Measurements from ENCODE around the gene ROCK2. TPM values are rescaled to one million over a fixed set of nuclear protein-coding genes. Genes with fewer than 3 reads are reported as not detected.
A peak's percentile ranks its signal among the peaks of the same experiment; 100 is the strongest.
"Not testable (repeated sequence)": the region's sequence is repeated elsewhere in the genome, so short reads cannot be mapped to it uniquely, and the experiment has no call there.

The ROCK2 gene
- polyA plus RNA-seq, 5 donors = 33.1 to 65.9 (median 58.7) TPM

GRCh38 chr2:11187083-11187619, 157.3 kb downstream of the ROCK2 start:
- DNase-seq = no peak

DNA sequence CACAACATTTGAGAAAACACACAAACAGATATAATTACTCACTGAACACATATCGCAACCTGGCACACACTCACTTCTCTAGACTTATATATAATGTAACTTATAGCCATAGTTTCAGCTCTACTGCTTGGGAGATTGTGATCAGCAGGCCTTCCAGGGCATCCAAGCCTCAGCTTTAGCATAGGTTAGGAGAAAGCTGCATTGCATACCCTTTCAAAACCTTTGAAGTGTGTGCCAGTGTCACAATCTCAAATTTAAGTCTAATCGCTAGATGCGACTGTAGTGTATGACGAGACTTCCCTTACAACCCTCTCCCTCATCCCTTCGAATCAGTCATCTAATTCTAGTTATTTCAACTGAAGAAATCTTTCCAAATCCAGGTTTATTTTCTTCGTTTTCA, 158.3 kb downstream of the ROCK2 start:
- no peak for DNase-seq

- DNase-seq = no peak
Measured at GRCh38 chr2:11182951-11183350, 161.5 kb downstream of the ROCK2 start.

DNA sequence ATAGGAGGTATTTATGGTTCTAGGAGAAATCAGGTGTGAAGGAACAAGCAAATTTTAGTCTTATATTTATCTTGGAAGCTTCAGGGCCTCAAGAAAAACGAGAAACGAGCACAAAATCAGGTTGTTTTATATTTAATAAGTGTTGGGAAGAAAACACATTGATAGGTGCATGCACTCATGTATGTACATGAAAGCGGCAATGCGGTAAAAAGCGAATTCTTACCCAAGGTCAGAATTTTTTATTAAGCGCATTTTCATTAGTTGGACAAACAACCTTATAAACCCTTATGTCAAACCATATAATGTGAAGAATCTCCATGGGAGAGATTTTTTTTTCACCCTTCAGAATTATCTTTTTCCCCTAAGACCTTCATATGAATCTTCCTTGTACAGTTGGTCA, 163.8 kb downstream of the ROCK2 start:
- no peak for DNase-seq

GRCh38 chr2:11179899-11180298, 164.5 kb downstream of the ROCK2 start:
- DNase-seq = no peak

GRCh38 chr2:11179196-11179595, 165.2 kb downstream of the ROCK2 start:
- DNase-seq = no peak

DNA sequence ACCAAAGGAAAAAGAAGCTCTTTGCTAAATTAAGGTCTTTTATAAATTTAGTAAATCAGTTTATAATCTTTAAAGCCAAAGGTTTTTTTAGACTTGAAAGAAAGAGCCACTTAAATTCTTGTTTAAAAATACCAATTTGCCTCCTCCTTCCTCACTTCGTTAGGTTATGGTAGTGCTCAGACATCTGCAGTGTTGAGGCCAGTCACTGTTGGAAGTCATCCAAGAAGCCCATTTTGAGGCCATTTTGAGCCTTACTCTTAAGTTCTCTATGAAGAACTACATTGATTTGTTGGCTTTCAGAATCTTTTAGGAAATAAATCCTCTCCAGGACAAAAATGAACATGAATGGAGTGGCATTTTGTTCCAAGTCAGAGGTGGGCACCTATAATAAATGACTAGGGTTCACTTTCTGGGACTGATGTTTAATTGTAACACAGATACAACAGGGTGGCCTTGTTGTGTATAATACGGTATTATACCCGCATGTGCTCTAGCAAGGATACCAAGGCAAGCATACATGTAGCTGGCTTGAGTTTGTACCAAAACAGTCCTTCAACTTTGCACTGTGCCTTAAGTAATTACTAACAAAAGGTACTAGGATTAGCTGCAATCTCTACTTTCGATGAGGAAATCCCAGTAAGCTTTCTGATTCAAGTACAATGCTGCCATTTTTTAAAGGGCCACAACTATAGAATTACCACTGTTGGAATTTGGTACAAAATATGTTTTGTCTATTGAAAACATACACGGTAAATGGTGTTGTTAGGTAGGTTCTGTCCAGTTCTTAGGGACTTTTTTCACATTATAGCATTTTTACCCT, 166.4 kb downstream of the ROCK2 start:
- peak in 1 of 2 donors; percentile 18 for DNase-seq

GRCh38 chr2:11175293-11175795, 169.1 kb downstream of the ROCK2 start:
- DNase-seq = no peak

- no peak for DNase-seq
Measured at GRCh38 chr2:11174222-11174621, 170.2 kb downstream of the ROCK2 start.

- no peak for DNase-seq
Measured at GRCh38 chr2:11169333-11169732, 175.1 kb downstream of the ROCK2 start.

GRCh38 chr2:11168488-11168887, 175.9 kb downstream of the ROCK2 start:
- no peak for DNase-seq

DNA sequence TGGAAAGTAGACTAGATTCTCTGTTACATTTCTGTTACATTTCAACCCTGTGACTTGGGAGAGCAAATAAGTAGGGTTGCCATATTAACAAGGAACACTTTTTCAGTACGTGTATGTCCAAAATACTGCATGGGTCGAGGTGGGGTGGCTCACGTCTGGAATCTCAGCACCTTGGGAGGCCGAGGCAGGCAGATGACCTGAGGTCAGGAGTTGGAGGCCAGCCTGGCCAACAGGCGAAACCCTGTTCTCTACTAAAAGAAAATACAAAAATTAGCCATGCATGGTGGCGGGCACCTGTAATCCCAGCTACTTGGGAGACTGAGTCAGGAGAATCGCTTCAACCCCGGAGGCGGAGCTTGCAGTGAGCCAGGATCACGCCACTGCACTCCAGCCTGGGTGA, 178.0 kb downstream of the ROCK2 start:
- no peak for DNase-seq

DNA sequence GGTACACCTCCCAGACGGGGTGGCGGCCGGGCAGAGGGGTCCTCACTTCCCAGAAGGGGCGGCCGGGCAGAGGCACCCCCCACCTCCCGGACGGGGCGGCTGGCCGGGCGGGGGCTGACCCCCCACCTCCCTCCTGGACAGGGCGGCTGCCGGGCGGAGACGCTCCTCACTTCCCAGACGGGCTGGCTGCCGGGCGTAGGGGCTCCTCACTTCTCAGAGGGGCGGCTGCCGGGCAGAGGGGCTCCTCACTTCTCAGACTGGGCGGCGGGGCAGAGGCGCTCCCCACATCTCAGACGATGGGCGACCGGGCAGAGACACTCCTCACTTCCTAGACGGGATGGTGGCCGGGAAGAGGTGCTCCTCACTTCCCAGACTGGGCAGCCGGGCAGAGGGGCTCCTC, 179.4 kb downstream of the ROCK2 start:
- not testable (repeated sequence) for DNase-seq

DNA sequence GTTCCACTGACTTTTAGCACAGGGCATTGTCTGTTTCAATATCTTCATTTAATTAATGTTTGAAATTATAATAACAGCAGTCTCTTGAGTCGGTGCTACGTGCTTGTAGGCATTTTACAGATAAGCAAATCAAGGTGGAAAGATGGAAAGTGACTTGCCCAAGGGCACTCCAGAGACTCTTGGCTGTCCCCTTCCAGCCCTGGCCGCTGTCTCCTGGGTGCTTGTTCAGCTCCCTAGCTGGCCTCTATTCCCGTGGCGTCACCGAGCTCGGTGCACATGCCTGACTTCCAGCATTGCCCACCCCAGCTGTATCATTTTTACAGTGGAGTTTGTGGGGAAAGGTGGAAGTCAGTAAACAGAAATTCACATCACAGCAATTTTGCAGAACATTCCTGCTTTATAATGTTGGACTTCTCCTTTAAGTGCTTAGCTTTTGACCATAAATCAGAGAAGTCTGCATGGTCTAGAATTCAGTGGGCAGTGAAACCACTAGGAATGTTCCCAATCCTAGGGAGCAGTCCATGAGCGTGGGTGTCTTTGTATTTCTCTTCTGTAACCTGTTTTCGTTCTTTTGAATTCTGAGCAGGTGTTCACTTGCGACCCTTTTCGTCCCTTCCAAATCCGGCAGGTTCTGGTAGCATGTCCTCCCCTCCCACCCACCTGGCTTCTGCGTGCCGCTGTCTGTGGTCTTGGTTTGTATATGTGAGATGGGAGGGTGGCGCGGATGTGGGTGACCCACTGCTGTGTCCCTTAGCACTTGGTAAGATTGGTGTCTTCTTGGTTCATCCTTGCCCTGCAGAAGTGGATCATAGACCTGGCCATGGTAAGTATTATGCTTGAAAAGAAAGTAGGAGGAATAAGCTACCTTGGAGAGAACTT, 180.8 kb downstream of the ROCK2 start:
- no peak for DNase-seq

- no peak for DNase-seq
Measured at GRCh38 chr2:11161747-11162146, 182.7 kb downstream of the ROCK2 start.

DNA sequence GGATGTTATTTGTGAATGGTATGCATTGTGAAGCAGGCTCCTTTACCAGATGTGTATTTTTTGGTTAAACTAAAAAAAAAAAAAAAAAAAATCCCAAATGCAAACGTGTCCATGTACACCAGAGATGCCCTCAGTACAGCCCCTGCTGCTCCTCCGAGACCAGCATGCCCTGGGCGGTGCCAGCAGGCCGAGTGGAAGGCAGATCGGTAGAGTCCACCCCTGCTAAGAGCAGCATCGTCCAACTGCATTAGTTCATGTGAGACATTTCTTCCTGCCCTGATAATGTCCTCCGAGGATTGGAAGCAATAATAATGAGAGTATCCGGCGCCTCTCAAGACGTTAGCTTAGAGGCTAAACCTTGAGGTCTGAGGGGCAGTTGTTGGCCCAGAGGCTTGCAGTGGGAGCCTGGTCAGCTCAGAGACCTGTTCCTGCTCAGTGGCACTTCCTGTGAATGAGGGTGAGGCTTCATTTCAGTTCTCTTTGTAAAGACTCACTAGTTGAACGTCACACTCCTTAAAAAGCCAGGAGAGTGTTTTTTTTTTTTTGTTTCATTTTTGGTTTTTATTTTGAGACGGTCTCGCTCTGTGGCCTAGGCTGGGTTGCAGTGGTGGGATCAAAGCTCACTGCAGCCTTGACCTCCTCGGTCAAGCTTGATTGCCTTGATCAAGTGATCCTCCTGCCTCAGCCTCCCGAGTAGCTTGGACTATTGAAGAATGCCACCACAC, 183.5 kb downstream of the ROCK2 start:
- DNase-seq = no peak

DNA sequence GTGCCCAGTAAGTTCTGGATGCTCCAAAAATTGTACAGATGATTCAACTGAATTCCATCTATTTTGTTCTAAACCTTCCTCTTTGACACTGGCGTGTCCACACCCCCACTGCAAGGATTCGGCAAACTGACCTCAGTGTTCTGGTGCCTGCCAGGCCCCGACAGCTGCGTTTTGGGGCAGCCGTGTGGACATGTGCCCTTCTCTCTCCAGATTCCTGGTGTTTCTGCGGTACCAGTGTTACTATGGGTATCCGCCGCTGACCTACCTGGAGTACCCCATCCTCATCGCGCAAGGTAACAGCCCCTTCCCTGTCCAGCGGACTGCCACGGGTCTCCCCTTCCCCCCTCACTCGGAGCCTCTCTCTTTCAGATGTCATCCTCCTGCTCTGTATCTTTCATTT, 184.2 kb downstream of the ROCK2 start:
- no peak for DNase-seq

- no peak for DNase-seq
Measured at GRCh38 chr2:11159574-11160170, 184.8 kb downstream of the ROCK2 start.

DNA sequence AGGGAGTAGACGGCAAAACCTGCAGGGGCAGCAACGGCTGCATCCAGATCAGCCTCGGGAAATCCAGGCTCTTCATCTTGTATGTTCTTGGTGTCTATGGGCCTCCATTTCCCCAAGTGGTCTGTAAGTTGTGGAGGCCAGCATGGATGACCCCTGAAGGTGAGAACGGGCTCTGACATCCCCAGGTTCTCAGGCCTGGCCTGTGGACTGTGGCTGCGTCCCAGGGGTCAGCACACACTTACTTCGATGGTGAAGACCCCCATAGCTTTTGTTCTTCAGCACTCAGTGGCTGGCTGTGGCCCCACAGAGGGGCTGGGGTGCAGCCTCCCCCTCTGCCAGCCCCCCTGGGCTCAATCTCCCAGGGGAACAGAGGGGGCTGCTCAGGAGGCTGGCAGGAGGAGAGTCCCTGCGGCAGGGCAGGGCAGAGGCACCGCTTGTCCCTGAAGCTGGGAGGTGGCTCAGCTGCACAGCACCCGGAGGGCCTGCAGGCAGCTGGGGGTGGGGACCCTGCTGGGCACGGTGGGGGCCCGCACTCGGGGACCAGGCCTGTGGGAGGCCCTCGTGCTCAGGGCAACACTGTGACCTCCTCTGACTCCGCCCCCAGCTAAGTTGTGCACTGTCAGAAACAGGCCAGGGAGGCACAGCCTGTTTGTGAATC, 185.4 kb downstream of the ROCK2 start:
- no peak for DNase-seq

- no peak for DNase-seq
Measured at GRCh38 chr2:11157731-11158130, 186.7 kb downstream of the ROCK2 start.

DNA sequence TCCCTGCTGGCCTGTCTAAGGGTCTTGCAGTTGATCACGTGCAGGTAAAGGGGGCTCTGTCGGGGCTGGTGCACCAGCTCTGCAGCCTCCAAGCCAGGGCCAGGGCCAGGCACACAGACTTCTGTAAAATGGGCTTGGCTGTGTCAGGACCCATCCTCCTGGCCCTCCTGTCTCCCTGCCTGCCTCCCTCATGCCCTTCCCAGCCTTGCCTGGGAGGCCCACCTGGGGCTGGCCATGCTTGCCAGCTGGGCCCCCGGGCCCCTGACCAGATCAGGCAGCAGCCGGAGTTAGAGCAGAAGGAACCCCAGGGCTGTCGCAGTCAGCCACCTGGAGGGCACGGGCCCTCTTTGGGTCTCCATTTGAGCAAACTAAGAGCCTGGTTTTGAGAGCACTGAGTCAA, 187.1 kb downstream of the ROCK2 start:
- DNase-seq = no peak

All from right lung (tissue), 5 donors.